Body of pancreas (tissue), 4 donors: ENCODE results near the gene CLUH.

ENCODE experiments used
- CTCF ChIP-seq, 7 experiments: fragments of 450-650 bp in 4 of 7; fragments of 200-600 bp in 3 of 7; sonication (generic) in 3 of 7; IDR thresholded peaks; one replicate each; pipeline ENCODE4 v1.5.1; 2016 to 2019; ENCODE audit warnings: antibody characterized with exemption in 7 of 7
- POLR2A ChIP-seq, 3 donors: fragments of 450-650 bp; IDR thresholded peaks; one replicate each; pipeline ENCODE4 v1.6.1; 2016; ENCODE audit warnings: antibody characterized with exemption in 3 of 3, mild to moderate bottlenecking in 2 of 3

DNA sequence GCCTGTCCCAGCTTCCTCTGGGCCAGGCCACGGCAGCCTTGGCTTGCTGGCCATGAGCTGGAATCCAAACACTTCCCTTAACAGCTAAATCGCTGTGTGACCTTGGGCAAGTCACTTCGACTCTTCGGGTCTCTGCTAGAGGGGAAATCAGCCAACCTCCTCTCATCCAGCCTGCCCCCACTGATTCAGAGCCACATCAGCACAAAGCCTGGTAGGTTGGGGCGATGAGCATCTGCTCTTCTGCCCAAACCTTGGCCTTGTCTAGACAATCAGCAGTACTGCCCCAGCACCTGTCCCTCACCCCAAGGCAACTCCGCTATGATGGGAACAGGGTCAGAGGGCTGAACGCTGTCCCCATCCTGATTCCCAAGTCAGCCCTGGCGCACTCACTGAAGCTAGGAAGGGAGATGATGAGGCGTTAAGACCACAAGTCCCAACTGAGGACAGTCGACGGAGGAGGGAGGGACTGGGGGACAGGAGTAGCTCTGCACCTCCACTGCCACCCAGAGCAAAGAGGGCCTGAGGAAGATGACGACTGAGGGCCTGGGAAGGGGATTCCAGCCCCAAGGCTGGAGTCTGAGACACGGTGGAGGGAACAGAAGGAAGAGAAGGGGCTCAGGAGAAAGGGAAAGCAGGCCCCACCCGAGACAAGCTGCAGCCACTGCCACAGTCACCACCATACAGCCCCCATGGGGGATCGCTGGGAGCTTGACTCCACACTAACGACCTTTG, 1.3 kb downstream of the CLUH start:
- TF ChIP-seq CTCF (IDR thresholded peaks at IDR 0.05) (no peak), POLR2A (IDR thresholded peaks at IDR 0.05) (no peak)
